HG03097 (cell line): Measurements from ENCODE around the gene C2CD5.
"Not testable (repeated sequence)": the region's sequence is repeated elsewhere in the genome, so short reads cannot be mapped to it uniquely, and the experiment has no call there.

Source experiments
- ATAC-seq: cut with Tn5 transposase; IDR thresholded peaks from one replicate; pipeline ENCODE4 v1.9.1; 2021; ENCODE audit not compliant: unreplicated experiment, low FRiP score

The C2CD5 gene

GRCh38 chr12:22481547-22482104 is 62.7 kb downstream of the C2CD5 start:
- no peak for ATAC-seq

- not testable (repeated sequence) for ATAC-seq
Measured at GRCh38 chr12:22480814-22481213, 63.5 kb downstream of the C2CD5 start.

- ATAC-seq: no peak
Measured at GRCh38 chr12:22480016-22480415, 64.3 kb downstream of the C2CD5 start.

GRCh38 chr12:22477894-22478287 is 66.5 kb downstream of the C2CD5 start:
- no peak for ATAC-seq

DNA sequence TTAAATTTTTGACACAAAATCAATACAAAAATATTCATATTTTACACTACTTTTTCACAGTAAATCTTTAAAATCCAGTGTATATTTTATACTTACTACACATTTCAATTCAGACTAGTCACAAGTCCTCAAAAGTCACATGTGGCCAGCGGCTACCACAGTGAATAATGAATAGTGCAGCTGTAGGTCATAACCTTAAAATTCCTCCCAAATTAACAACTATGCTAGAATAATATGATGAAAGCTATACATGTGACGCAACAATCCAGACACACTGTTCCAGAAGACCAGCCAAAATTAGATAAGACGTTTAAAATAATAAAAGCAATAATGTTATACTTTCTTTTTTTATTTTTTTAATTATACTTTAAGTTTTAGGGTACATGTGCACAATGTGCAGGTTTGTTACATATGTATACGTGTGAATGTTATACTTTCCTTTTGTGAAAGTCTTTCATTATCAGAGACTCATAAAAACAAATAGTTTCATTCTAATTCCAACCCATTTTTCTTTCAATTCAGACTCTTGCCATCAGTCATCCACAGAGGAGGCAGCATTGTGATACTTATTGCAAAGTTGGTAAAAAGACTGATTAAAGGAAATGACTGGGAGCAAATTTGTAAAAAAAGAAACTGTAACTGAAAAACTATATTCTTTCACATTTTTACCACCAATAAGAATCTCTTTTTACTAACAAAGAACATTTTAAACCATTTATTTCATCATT is 67.0 kb downstream of the C2CD5 start:
- ATAC-seq: no peak

- ATAC-seq: no peak
Measured at GRCh38 chr12:22476133-22476532, 68.2 kb downstream of the C2CD5 start.

- no peak for ATAC-seq
Measured at GRCh38 chr12:22474970-22475720, 69.2 kb downstream of the C2CD5 start.

DNA sequence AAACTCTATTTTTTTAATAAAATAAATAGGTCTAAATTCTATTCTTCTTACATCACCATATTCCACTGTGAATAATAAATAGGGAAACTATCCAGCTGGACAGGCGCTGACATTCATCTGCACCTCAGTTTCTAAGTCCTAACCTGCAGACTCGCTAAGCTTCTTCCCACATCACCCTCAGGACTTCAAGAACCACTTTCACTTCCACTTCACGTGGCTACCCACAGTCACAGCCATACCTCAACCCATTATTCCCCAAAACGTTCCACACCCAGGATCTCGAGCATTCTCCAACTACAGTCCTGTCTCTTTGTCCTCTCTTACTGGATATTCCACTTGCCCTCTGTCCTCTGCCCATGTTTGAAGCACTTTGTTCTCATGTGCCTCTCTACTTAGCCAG is 71.1 kb downstream of the C2CD5 start:
- ATAC-seq: no peak

DNA sequence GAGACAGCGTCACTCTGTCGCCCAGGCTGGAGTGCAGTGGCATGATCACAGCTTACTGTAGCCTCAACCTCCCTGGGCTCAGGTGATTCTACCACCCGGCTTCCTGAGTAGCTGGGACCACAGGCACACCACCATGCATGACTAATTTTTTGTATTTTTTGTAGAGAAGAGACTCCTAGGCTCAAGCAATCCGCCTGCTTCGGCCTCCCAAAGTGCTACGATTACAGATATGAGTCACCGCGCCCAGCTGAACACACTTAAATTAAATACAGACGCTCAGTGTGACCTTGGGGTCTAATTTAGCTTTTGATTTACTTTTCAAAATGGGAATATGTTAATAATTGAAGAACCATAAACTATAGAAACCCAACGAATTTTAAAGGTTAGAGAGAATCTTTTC is 77.2 kb downstream of the C2CD5 start:
- no peak for ATAC-seq

DNA sequence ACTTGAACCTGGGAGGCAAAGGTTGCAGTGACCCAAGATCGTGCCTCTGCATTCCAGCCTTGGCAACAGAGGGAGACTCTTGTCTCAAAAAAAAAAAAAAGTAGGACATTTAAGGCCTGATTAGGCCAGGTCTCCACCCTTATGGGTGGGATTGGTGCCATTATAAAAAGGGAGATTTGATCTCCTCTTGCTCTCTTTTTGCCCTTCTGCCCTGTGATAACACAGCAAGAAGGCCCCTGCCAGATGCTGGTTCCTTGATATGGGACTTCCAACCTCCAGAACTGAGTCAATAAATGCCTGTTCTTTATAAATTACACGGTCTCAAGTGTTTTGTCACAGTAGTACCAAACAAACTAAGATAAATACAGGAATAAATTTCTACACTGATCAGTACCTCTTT is 81.0 kb downstream of the C2CD5 start:
- ATAC-seq: no peak

- ATAC-seq: no peak
Measured at GRCh38 chr12:22461786-22462185, 82.6 kb downstream of the C2CD5 start.

- no peak for ATAC-seq
Measured at GRCh38 chr12:22459838-22460490, 84.4 kb downstream of the C2CD5 start.

GRCh38 chr12:22458298-22458937 is 85.9 kb downstream of the C2CD5 start:
- no peak for ATAC-seq

DNA sequence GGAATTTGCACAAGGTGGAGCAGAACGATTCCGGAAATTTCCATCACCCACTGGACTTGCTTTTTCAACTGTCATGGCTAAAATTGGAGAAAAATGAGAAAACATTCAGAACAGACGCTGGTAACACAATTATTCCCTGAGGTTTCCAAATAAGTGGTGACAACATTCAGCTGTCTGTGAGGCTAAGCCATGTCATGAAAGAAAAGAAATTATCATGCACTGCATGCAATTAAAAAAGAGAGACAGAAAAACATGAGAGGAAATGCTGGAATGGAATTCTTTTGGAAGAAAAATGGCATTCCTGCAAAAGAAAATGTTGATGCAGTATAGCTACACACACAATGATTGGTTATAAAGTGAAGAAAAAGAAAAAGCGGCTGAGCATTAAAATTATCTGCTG is 87.3 kb downstream of the C2CD5 start:
- no peak for ATAC-seq

DNA sequence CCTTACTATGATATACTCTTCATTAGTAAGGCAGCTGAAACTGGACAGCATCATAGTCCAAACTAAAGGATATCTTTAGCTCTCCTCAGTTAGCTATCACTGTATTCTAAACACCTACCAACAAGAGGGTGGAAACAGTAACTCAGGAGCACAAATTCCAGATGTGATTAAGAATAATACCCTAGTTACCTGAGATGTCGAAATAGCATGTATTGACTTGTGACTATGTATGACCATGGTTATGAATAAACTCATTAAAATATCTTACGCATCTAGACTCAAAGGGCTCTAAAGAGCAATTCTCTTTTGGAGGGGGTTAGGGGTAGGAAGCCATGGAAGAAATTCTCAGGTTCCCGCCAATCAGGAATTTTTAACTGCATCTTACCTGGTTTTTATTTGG is 90.8 kb downstream of the C2CD5 start:
- ATAC-seq: no peak

GRCh38 chr12:22447223-22447622 is 97.1 kb downstream of the C2CD5 start:
- no peak for ATAC-seq

DNA sequence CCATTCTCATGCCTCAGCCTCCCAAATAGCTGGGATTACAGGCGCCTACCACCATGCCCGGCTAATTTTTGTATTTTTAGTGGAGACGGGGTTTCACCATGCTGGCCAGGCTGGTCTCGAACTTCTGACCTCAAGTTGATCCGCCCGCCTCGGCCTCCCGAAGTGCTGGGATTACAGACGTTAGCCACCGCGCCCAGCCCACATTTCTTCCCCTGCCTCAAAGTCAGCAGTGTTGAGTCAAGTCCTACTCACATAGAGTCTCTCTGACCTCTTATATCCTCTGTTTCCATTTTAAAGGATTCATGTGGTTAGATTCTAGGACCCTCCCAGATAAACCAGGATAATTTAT is 100.1 kb downstream of the C2CD5 start:
- not testable (repeated sequence) for ATAC-seq

- ATAC-seq: peak; percentile 98
Measured at GRCh38 chr12:22443379-22444316, 100.7 kb downstream of the C2CD5 start.

DNA sequence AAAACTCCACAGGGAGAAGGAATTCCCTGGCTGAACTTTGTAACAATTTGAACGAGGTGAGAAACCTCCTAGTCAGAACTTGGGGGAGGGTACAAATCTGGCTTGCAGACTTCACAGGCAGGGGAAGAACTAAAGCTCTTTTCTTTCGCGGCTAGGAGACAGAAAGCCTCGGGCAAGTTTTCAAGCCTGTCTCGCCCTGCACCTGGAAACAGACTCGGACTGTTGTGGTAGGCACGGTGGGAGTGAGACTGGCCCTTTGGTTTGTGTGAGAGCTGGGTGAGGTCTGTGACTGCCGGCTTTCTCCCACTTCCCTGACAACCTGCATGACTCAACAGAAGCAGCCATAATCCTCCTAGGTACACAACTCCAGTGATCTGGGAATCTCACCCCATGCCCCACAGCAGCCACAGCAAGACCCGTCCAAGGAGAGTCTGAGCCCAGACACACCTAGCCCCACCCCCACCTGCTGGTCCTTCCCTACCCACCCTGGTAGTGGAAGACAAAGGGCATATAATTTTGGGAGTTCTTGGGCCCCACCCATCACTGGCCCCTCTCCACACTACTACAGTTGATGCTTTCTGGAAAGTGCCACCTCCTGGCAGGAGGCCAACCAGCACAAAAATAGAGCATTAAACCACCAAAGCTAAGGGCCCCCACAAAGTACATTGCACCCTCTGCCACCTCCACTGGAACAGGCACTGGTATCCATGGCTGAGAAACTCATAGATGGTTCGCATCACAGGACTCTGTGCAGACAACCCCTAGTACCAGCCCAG is 107.1 kb downstream of the C2CD5 start:
- no peak for ATAC-seq
